ENCODE results near the gene GABRA5. TPM values are rescaled to one million over a fixed set of nuclear protein-coding genes. Genes with fewer than 3 reads are reported as not detected.
A peak's percentile ranks its signal among the peaks of the same experiment; 100 is the strongest.

Gene GABRA5
- total and polyA plus RNA-seq, 2 experiments from 2014 or later = 11.5 to 25.9 TPM

GRCh38 chr15:26983822-26984221, 117.0 kb downstream of the GABRA5 start:
- H2AFZ ChIP-seq = no peak overlapping the region
- H3K9me2 ChIP-seq (ENCODE audit: insufficient read depth) = no peaks in the 10 kb centered on the region
- H3K4me2 ChIP-seq = no peak overlapping the region
- Mint-ChIP-seq H3K9me3 (no peaks in the 10 kb centered on the region; the same call in 1 of the 3 replicates), H3K4me1 (no peaks in the 10 kb centered on the region), H3K36me3 (ENCODE audit: low read depth) (no peaks in the 10 kb centered on the region), H3K4me3 (no peak overlapping the region), H3K27ac (no peak overlapping the region), H3K27me3 (ENCODE audit: insufficient read depth, low read depth, poor library complexity) (peaks cover 5% of the 10 kb centered on the region)
- H4K20me1 ChIP-seq (replicated peaks; ENCODE audit: insufficient read depth) = no peaks in the 10 kb centered on the region
- no peaks in the 10 kb centered on the region for H3F3A ChIP-seq (replicated peaks; ENCODE audit: low read depth)
- DNase-seq (ENCODE audit: low spot score) = peak; percentile 59
- H3K36me3 ChIP-seq (ENCODE audit: insufficient read depth) = no peaks in the 10 kb centered on the region
- no peaks in the 10 kb centered on the region for H3K4me1 ChIP-seq (ENCODE audit: insufficient read depth)
- H3K4me3 ChIP-seq = no peak overlapping the region
- peak; percentile 40; the same call in 2 of the 3 replicates for ATAC-seq
- TF ChIP-seq CTCF (conservative IDR thresholded peaks at IDR 0.05; ENCODE audit: low read depth in 2 of 2) = peak; percentile 72 to 75
- no peak for TF ChIP-seq ETS1 (IDR thresholded peaks at IDR 0.05)
- no peak overlapping the region for H3K27ac ChIP-seq (ENCODE audit: low read depth)
- H3K79me2 ChIP-seq (replicated peaks; ENCODE audit: insufficient read depth) = no peaks in the 10 kb centered on the region
- no peaks in the 10 kb centered on the region for H3K27me3 ChIP-seq (ENCODE audit: insufficient read depth)

GRCh38 chr15:26985050-26985449, 118.2 kb downstream of the GABRA5 start:
- no peak overlapping the region for H2AFZ ChIP-seq
- no peak overlapping the region for H3K27ac ChIP-seq (ENCODE audit: low read depth)
- no peaks in the 10 kb centered on the region for H3K36me3 ChIP-seq (ENCODE audit: insufficient read depth)
- no peaks in the 10 kb centered on the region for H4K20me1 ChIP-seq (replicated peaks; ENCODE audit: insufficient read depth)
- no peaks in the 10 kb centered on the region for H3K4me1 ChIP-seq (ENCODE audit: insufficient read depth)
- no peak overlapping the region for H3K4me3 ChIP-seq
- no peaks in the 10 kb centered on the region for H3K9me2 ChIP-seq (ENCODE audit: insufficient read depth)
- H3K36me3 Mint-ChIP-seq (ENCODE audit: low read depth) = no peaks in the 10 kb centered on the region
- H3K4me3 Mint-ChIP-seq = no peak overlapping the region
- H3F3A ChIP-seq (replicated peaks; ENCODE audit: low read depth) = no peaks in the 10 kb centered on the region
- H3K9me3 Mint-ChIP-seq = no peaks in the 10 kb centered on the region; the same call in 1 of the 3 replicates
- no peak overlapping the region for H3K27ac Mint-ChIP-seq
- ATAC-seq = no peak
- H3K4me1 Mint-ChIP-seq = no peaks in the 10 kb centered on the region
- H3K27me3 Mint-ChIP-seq (ENCODE audit: insufficient read depth, low read depth, poor library complexity) = peaks cover 5% of the 10 kb centered on the region
- no peaks in the 10 kb centered on the region for H3K79me2 ChIP-seq (replicated peaks; ENCODE audit: insufficient read depth)
- no peak for DNase-seq (ENCODE audit: low spot score)
- H3K4me2 ChIP-seq = no peak overlapping the region
- H3K27me3 ChIP-seq (ENCODE audit: insufficient read depth) = no peaks in the 10 kb centered on the region
- TF ChIP-seq ZNF114 (CRISPR knock-in tag; IDR thresholded peaks at IDR 0.05) = no peak
- TF ChIP-seq ZNF462 (CRISPR knock-in tag; IDR thresholded peaks at IDR 0.05) = no peak
- no peak for TF ChIP-seq REST (IDR thresholded peaks at IDR 0.05; ENCODE audit: unreplicated experiment)
- TF ChIP-seq POLR2AphosphoS5 (IDR thresholded peaks at IDR 0.05; ENCODE audit: low read depth) = no peak
- TF ChIP-seq CTCF (conservative IDR thresholded peaks at IDR 0.05; ENCODE audit: low read depth in 2 of 2) = no peak

Data from GM23338 (cell line).